ENCODE data around the gene HSPA6.
"Not testable (repeated sequence)": the region's sequence is repeated elsewhere in the genome, so short reads cannot be mapped to it uniquely, and the experiment has no call there.

- TF ChIP-seq POLR2A, TAF1 (IDR thresholded peaks at IDR 0.05; ENCODE audit: low read depth, low read length): not testable (repeated sequence)
Observed at GRCh38 chr1:161512636-161513447, 11.5 kb upstream of the HSPA6 start.
